ENCODE data around the gene KHK.

GRCh38 chr2:27057184-27057583, 29.4 kb upstream of the KHK start:
- TF ChIP-seq TEAD4 (IDR thresholded peaks at IDR 0.05; ENCODE audit: borderline replicate concordance, insufficient read depth) = no peak
- no peak for TF ChIP-seq CHD2 (IDR thresholded peaks at IDR 0.05; ENCODE audit: low read length, partially characterized antibody)
- no peak for TF ChIP-seq CTCF (IDR thresholded peaks at IDR 0.05)
- TF ChIP-seq RCOR1 (IDR thresholded peaks at IDR 0.05; ENCODE audit: low read length) = no peak
- TF ChIP-seq RAD21 (IDR thresholded peaks at IDR 0.05; ENCODE audit: low read length) = no peak

Data from SK-N-SH (cell line).